Activated CD4-positive, alpha-beta T cell treated with anti-CD3 and anti-CD28 coated beads, Interleukin-2, Interleukin-6, amounts not matched to agents 100 ng/mL and 50 ng/mL, durations not matched to agents 16 hours and 8 hours (primary cell): ENCODE results near the gene COMT.

Source experiments
- DNase-seq: peaks from one replicate; pipeline ENCODE4 v3.0.0-alpha.2; 2020

COMT gene

GRCh38 chr22:19959043-19959586 lies 17.5 kb downstream of the COMT start:
- no peak for DNase-seq

- DNase-seq = no peak
Measured at GRCh38 chr22:19959587-19960490, 18.3 kb downstream of the COMT start.

GRCh38 chr22:19960491-19961200 lies 19.1 kb downstream of the COMT start:
- no peak for DNase-seq

- no peak for DNase-seq
Measured at GRCh38 chr22:19961201-19961580, 19.6 kb downstream of the COMT start.

GRCh38 chr22:19961868-19962245 lies 20.3 kb downstream of the COMT start:
- no peak for DNase-seq

- DNase-seq = peak; percentile 82
Measured at GRCh38 chr22:19962246-19962908, 20.8 kb downstream of the COMT start.

- DNase-seq = peak; percentile 47
Measured at GRCh38 chr22:19962909-19963806, 21.6 kb downstream of the COMT start.

- DNase-seq = no peak
Measured at GRCh38 chr22:19963863-19964642, 22.5 kb downstream of the COMT start.

- no peak for DNase-seq
Measured at GRCh38 chr22:19964701-19965386, 23.3 kb downstream of the COMT start.

GRCh38 chr22:19965771-19966709 lies 24.5 kb downstream of the COMT start:
- DNase-seq = no peak

GRCh38 chr22:19966908-19967750 lies 25.6 kb downstream of the COMT start:
- DNase-seq = no peak

- DNase-seq = no peak
Measured at GRCh38 chr22:19967850-19968449, 26.4 kb downstream of the COMT start.

- DNase-seq = no peak
Measured at GRCh38 chr22:19968450-19968891, 26.9 kb downstream of the COMT start.

GRCh38 chr22:19969141-19969928 lies 27.8 kb downstream of the COMT start:
- DNase-seq = no peak

GRCh38 chr22:19970031-19970478 lies 28.5 kb downstream of the COMT start:
- no peak for DNase-seq

GRCh38 chr22:19970479-19971275 lies 29.1 kb downstream of the COMT start:
- DNase-seq = peak; percentile 83
